ENCODE measurements around the gene PDX1.

The PDX1 gene

GRCh38 chr13:27970382-27971235 lies 50.8 kb downstream of the PDX1 start:
- Histone ChIP-seq H3K27ac (ENCODE audit: poor library complexity, severe bottlenecking) (no peak overlapping the region), H3K9me3 (ENCODE audit: severe bottlenecking) (no peaks in the 10 kb centered on the region), H3K27me3 (ENCODE audit: insufficient read depth, poor library complexity, severe bottlenecking) (peaks cover 96% of the 10 kb centered on the region), H3K4me3 (ENCODE audit: severe bottlenecking) (no peak overlapping the region), H3K36me3 (ENCODE audit: low read depth) (no peaks in the 10 kb centered on the region), H3K4me1 (ENCODE audit: insufficient read depth, poor library complexity, severe bottlenecking) (no peaks in the 10 kb centered on the region)
- TF ChIP-seq CTCF (IDR thresholded peaks at IDR 0.05; ENCODE audit: poor library complexity, severe bottlenecking): no peak
- ATAC-seq (ENCODE audit: low read depth) (no peak), DNase-seq (ENCODE audit: low spot score) (no peak)

- Histone ChIP-seq H3K4me1 (ENCODE audit: insufficient read depth, poor library complexity, severe bottlenecking) (no peaks in the 10 kb centered on the region), H3K9me3 (ENCODE audit: severe bottlenecking) (no peaks in the 10 kb centered on the region), H3K27ac (ENCODE audit: poor library complexity, severe bottlenecking) (no peak overlapping the region), H3K27me3 (ENCODE audit: insufficient read depth, poor library complexity, severe bottlenecking) (peaks cover 96% of the 10 kb centered on the region), H3K4me3 (ENCODE audit: severe bottlenecking) (no peak overlapping the region), H3K36me3 (ENCODE audit: low read depth) (no peaks in the 10 kb centered on the region)
- TF ChIP-seq CTCF (IDR thresholded peaks at IDR 0.05; ENCODE audit: poor library complexity, severe bottlenecking): no peak
- DNase-seq (ENCODE audit: low spot score) (no peak), ATAC-seq (ENCODE audit: low read depth) (no peak)
Observed at GRCh38 chr13:27971236-27971645, 51.4 kb downstream of the PDX1 start.

- ATAC-seq (ENCODE audit: low read depth): no peak
- Histone ChIP-seq H3K4me3 (ENCODE audit: severe bottlenecking) (no peak overlapping the region), H3K4me1 (ENCODE audit: insufficient read depth, poor library complexity, severe bottlenecking) (no peaks in the 10 kb centered on the region), H3K27me3 (ENCODE audit: insufficient read depth, poor library complexity, severe bottlenecking) (peaks cover 96% of the 10 kb centered on the region), H3K36me3 (ENCODE audit: low read depth) (no peaks in the 10 kb centered on the region), H3K9me3 (ENCODE audit: severe bottlenecking) (no peaks in the 10 kb centered on the region), H3K27ac (ENCODE audit: poor library complexity, severe bottlenecking) (no peak overlapping the region)
- no peak for TF ChIP-seq CTCF (IDR thresholded peaks at IDR 0.05; ENCODE audit: poor library complexity, severe bottlenecking)
- no peak for DNase-seq (ENCODE audit: low spot score)
Observed at GRCh38 chr13:27971776-27972477, 52.1 kb downstream of the PDX1 start.

DNA sequence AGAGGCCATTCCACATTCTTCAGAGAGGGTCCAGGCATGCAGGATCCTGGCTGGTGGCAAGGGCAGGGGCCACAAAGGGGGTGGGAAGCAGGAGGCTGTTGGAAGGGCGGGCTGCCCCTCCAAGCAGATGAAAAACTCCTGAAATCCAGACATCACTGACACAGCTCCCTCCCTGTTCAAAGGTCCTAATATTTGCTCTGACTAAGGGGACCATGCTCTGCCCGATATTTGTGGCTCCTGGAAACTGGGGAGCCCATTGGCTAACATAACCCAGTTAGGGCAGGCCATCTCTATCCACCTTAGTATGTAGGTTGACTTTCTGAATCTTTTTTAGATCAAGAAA lies 52.6 kb downstream of the PDX1 start:
- Histone ChIP-seq H3K4me3 (ENCODE audit: severe bottlenecking) (no peak overlapping the region), H3K4me1 (ENCODE audit: insufficient read depth, poor library complexity, severe bottlenecking) (no peaks in the 10 kb centered on the region), H3K36me3 (ENCODE audit: low read depth) (no peaks in the 10 kb centered on the region), H3K27me3 (ENCODE audit: insufficient read depth, poor library complexity, severe bottlenecking) (peaks cover 96% of the 10 kb centered on the region), H3K9me3 (ENCODE audit: severe bottlenecking) (no peaks in the 10 kb centered on the region), H3K27ac (ENCODE audit: poor library complexity, severe bottlenecking) (no peak overlapping the region)
- DNase-seq (ENCODE audit: low spot score) (no peak), ATAC-seq (ENCODE audit: low read depth) (no peak)
- TF ChIP-seq CTCF (IDR thresholded peaks at IDR 0.05; ENCODE audit: poor library complexity, severe bottlenecking): no peak

GRCh38 chr13:27973291-27973690 lies 53.5 kb downstream of the PDX1 start:
- H3K4me3 ChIP-seq (ENCODE audit: severe bottlenecking): no peak overlapping the region
- H3K27me3 ChIP-seq (ENCODE audit: insufficient read depth, poor library complexity, severe bottlenecking): peaks cover 96% of the 10 kb centered on the region
- H3K4me1 ChIP-seq (ENCODE audit: insufficient read depth, poor library complexity, severe bottlenecking): no peaks in the 10 kb centered on the region
- TF ChIP-seq CTCF (IDR thresholded peaks at IDR 0.05; ENCODE audit: poor library complexity, severe bottlenecking): no peak
- H3K9me3 ChIP-seq (ENCODE audit: severe bottlenecking): no peaks in the 10 kb centered on the region
- no peak for ATAC-seq (ENCODE audit: low read depth)
- DNase-seq (ENCODE audit: low spot score): no peak
- H3K36me3 ChIP-seq (ENCODE audit: low read depth): no peaks in the 10 kb centered on the region
- no peak overlapping the region for H3K27ac ChIP-seq (ENCODE audit: poor library complexity, severe bottlenecking)

Data from RWPE2 (cell line).